Omental fat pad (tissue), 4 donors: ENCODE measurements around the gene ARHGEF35. TPM values are rescaled to one million over a fixed set of nuclear protein-coding genes. Genes with fewer than 3 reads are reported as not detected.

Source experiments
- ATAC-seq: fragments of 150-250 bp; one replicate; pipeline ENCODE4 v1.9.1; 2016; ENCODE audit warnings: mild to moderate bottlenecking, moderate library complexity; ENCODE audit not compliant: low FRiP score
- DNase-seq: peaks from one replicate; pipeline ENCODE4 v3.0.0-alpha.2; 2019; ENCODE audit warnings: low spot score
- CTCF ChIP-seq, 3 donors: fragments of 450-650 bp; IDR thresholded peaks; one replicate each; pipeline ENCODE4 v1.5.1; 2016 to 2017; ENCODE audit warnings: antibody characterized with exemption in 3 of 3, mild to moderate bottlenecking in 3 of 3, moderate library complexity in 2 of 3
- total RNA-seq, 4 donors: library from RNA; depleted of rRNA; stranded (reverse); fragments of >200 nt; gene quantifications; one replicate each; pipeline ENCODE4 v1.1.0, GENCODE V29; 2016

ARHGEF35 gene
- total RNA-seq, 4 donors from 2014 or later = 2.8 to 6.7 (median 4.1) TPM

DNA sequence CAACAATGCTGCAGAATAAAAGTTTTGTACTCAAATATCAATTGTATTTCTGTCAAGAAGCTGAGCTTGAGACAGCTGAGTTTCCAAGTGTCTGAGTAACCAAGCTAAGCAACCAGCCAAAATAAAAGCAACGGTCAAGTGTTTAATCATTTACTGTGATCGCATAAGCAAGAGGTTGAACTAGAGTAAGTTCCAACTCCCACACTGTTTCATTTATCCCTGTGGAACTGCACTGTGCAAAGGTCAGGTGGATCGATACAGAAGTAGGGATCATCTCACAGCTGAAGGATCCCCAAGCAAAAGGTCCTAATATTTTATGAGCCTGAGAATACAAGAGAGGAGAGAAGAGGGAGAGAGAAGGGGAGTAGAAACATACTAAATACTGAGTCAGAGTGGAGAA, 51.2 kb downstream of the ARHGEF35 start:
- no peak for ATAC-seq
- no peak for TF ChIP-seq CTCF (IDR thresholded peaks at IDR 0.05)
- DNase-seq = no peak

DNA sequence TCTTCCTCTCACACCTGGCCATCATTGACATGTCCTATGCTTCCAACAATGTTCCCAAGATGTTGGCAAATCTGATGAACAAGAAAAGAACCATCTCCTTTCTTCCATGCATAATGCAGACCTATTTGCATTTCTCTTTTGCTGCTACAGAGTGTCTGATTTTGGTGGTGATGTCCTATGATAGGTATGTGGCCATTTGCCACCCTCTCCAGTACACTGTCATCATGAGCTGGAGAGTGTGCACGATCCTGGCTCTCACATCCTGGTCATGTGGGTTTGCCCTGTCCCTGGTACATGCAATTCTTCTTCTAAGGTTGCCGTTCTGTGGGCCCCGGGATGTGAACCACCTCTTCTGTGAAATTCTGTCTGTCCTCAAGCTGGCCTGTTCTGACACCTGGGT, 53.4 kb downstream of the ARHGEF35 start:
- no peak for ATAC-seq
- TF ChIP-seq CTCF (IDR thresholded peaks at IDR 0.05) = no peak
- no peak for DNase-seq

DNA sequence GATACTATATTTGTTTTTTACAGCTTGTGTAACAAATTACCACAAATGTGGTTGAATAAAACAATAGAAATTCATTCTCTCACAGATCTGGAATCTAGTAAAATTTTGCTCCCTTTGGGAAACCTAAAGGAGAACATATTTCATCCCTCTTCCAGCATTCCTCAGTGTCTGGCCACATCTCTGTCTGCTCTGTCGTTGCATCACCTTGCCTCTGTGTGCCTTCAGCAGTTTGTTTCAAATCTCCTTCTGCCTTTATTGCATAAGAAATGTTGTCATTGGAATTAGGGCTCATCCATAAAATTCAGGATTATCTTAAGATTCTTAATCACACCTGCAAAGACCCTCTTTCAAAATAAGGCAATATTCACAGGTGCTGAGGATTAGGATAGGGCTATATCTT, 58.1 kb downstream of the ARHGEF35 start:
- DNase-seq (no peak), ATAC-seq (no peak)
- TF ChIP-seq CTCF (IDR thresholded peaks at IDR 0.05) = no peak

Other genes starting within 250 kb of the ARHGEF35 start
- gene OR2F1, start 241.0 kb downstream of the ARHGEF35 start, total RNA-seq = not detected
- not detected for gene OR6B1, start 195.5 kb downstream of the ARHGEF35 start, total RNA-seq
- not detected for gene OR2A5, start 146.9 kb downstream of the ARHGEF35 start, total RNA-seq
- gene OR2A25, start 126.0 kb downstream of the ARHGEF35 start, total RNA-seq = not detected
- not detected for gene OR2A12, start 109.6 kb downstream of the ARHGEF35 start, total RNA-seq
- not detected for gene OR2A2, start 86.2 kb downstream of the ARHGEF35 start, total RNA-seq
- not detected for gene OR2A14, start 72.7 kb downstream of the ARHGEF35 start, total RNA-seq
- 1 to 10 TPM in 3 of 4 donors, not detected in 1; 1.8 to 6.7 (median 2.3) TPM for gene CTAGE4, start 12.4 kb downstream of the ARHGEF35 start, total RNA-seq
- gene OR2A42, start 43.8 kb upstream of the ARHGEF35 start, total RNA-seq = 1 to 10 TPM in 1 of 4 donors, not detected in 3; 1.0 TPM
- gene OR2A7, start 69.0 kb upstream of the ARHGEF35 start, total RNA-seq = 10 to 100 TPM in 1 of 4 donors, 1 to 10 TPM in 3; 3.1 to 16.9 (median 4.1) TPM
- 1 to 10 TPM in 1 of 4 donors, under 1 TPM in 3; 0.32 to 1.3 (median 0.56) TPM for gene CTAGE8, start 73.5 kb upstream of the ARHGEF35 start, total RNA-seq
- gene OR2A1, start 116.6 kb upstream of the ARHGEF35 start, total RNA-seq = under 1 TPM in 2 of 4 donors, not detected in 2; 0.09 to 0.95 TPM
- 10 to 100 TPM in 2 of 4 donors, 1 to 10 TPM in 2; 6.6 to 21.3 (median 9.7) TPM for gene ARHGEF5, start 159.6 kb upstream of the ARHGEF35 start, total RNA-seq
- not detected for gene NOBOX, start 207.9 kb upstream of the ARHGEF35 start, total RNA-seq